Measurements from ENCODE around the gene NR2F1-AS1.

- TF ChIP-seq FOXA1 (IDR thresholded peaks at IDR 0.05) (no peak), TARDBP (IDR thresholded peaks at IDR 0.05) (no peak), NFRKB (IDR thresholded peaks at IDR 0.05) (no peak), SP1 (IDR thresholded peaks at IDR 0.05) (no peak), L3MBTL2 (conservative IDR thresholded peaks at IDR 0.05) (no peak), PKNOX1 (IDR thresholded peaks at IDR 0.05) (no peak), FOXM1 (IDR thresholded peaks at IDR 0.05; ENCODE audit: borderline replicate concordance) (no peak), LEF1 (IDR thresholded peaks at IDR 0.05; ENCODE audit: borderline replicate concordance) (no peak), ARNT (IDR thresholded peaks at IDR 0.05) (no peak), ZNF384 (IDR thresholded peaks at IDR 0.05) (no peak), FOXK2 (IDR thresholded peaks at IDR 0.05) (no peak), BHLHE40 (IDR thresholded peaks at IDR 0.05; ENCODE audit: borderline replicate concordance) (no peak), CTBP1 (IDR thresholded peaks at IDR 0.05; ENCODE audit: borderline replicate concordance) (no peak)
These were observed 45.8 kb upstream of the NR2F1-AS1 start for GRCh38 chr5:93626801-93627200.
